Mesenchymal stem cell (in vitro differentiated cells and primary cell): ENCODE measurements around the gene PPP1R9A. TPM values are rescaled to one million over a fixed set of nuclear protein-coding genes. Genes with fewer than 3 reads are reported as not detected.

Experiments used
- DNase-seq: peaks from one replicate; pipeline ENCODE4 v3.0.0-alpha.2; 2013
- H2AFZ ChIP-seq: one replicate; pipeline ENCODE4 v1.6.1; 2013; ENCODE audit warnings: low read depth, mild to moderate bottlenecking, control low read depth, inconsistent platforms, low read length, moderate library complexity
- H2AK5ac ChIP-seq: 2 replicates; pipeline ENCODE4 v1.6.1; 2013; ENCODE audit warnings: low read length, moderate library complexity, mild to moderate bottlenecking, inconsistent platforms; ENCODE audit not compliant: severe bottlenecking
- H2BK120ac ChIP-seq: one replicate; pipeline ENCODE4 v1.6.1; 2013; ENCODE audit warnings: low read depth, mild to moderate bottlenecking, inconsistent platforms, low read length, moderate library complexity
- H2BK12ac ChIP-seq, 2 experiments: one replicate each; pipeline ENCODE4 v1.6.1; 2013; ENCODE audit warnings: inconsistent platforms in 2 of 2, low read length in 2 of 2, mild to moderate bottlenecking in 2 of 2, moderate library complexity in 2 of 2, control low read depth in 1 of 2
- H2BK15ac ChIP-seq: one replicate; pipeline ENCODE4 v1.6.1; 2013; ENCODE audit warnings: mild to moderate bottlenecking, low read depth, inconsistent platforms; ENCODE audit not compliant: poor library complexity, severe bottlenecking
- H2BK5ac ChIP-seq: 2 replicates; pipeline ENCODE4 v1.6.1; 2013; ENCODE audit warnings: low read depth, mild to moderate bottlenecking, low read length, control low read depth, inconsistent platforms; ENCODE audit not compliant: poor library complexity, severe bottlenecking
- H3K14ac ChIP-seq, 2 experiments: one replicate each; pipeline ENCODE4 v1.6.1; 2013; ENCODE audit warnings: inconsistent platforms in 2 of 2, low read length in 2 of 2, control low read depth in 1 of 2, mild to moderate bottlenecking in 1 of 2, moderate library complexity in 1 of 2
- H3K18ac ChIP-seq, 2 experiments: one replicate each; pipeline ENCODE4 v1.6.1; 2013; ENCODE audit warnings: inconsistent platforms in 2 of 2, low read length in 2 of 2, control low read depth in 1 of 2, low read depth in 1 of 2, mild to moderate bottlenecking in 1 of 2
- H3K23ac ChIP-seq, 2 experiments: one replicate each; pipeline ENCODE4 v1.6.1; 2013; ENCODE audit warnings: inconsistent platforms in 2 of 2, low read length in 2 of 2, mild to moderate bottlenecking in 2 of 2, moderate library complexity in 2 of 2, control low read depth in 1 of 2
- H3K27ac ChIP-seq: 2 replicates; pipeline ENCODE4 v1.5.1; 2013; ENCODE audit warnings: mild to moderate bottlenecking, moderate library complexity, low read length, control low read depth, inconsistent platforms; ENCODE audit not compliant: poor library complexity, severe bottlenecking
- H3K27me3 ChIP-seq, 2 experiments: 2 replicates each; pipeline versions ENCODE4 v1.6.1 to v1.7.0; 2013; ENCODE audit warnings: low read length in 2 of 2, mild to moderate bottlenecking in 2 of 2, moderate library complexity in 2 of 2, control low read depth in 1 of 2, inconsistent platforms in 1 of 2; ENCODE audit not compliant: control insufficient read depth in 1 of 2, insufficient read depth in 1 of 2
- H3K36me3 ChIP-seq, 2 experiments: 2 replicates each; pipeline versions ENCODE4 v1.6.1 to v1.7.0; 2013; ENCODE audit warnings: low read length in 2 of 2, control low read depth in 1 of 2, inconsistent platforms in 1 of 2, low read depth in 1 of 2, mild to moderate bottlenecking in 1 of 2; ENCODE audit not compliant: insufficient read depth in 2 of 2, control insufficient read depth in 1 of 2
- H3K4ac ChIP-seq, 2 experiments: one replicate each; pipeline ENCODE4 v1.6.1; 2013; ENCODE audit warnings: inconsistent platforms in 2 of 2, low read length in 2 of 2, mild to moderate bottlenecking in 2 of 2, moderate library complexity in 2 of 2, control low read depth in 1 of 2, low read depth in 1 of 2
- H3K4me1 ChIP-seq: 2 replicates; pipeline ENCODE4 v1.6.1; 2013; ENCODE audit warnings: low read depth, low read length, control low read depth; ENCODE audit not compliant: control insufficient read depth, insufficient read depth
- H3K4me2 ChIP-seq: 2 replicates; pipeline ENCODE4 v1.6.1; 2013; ENCODE audit warnings: low read length, mild to moderate bottlenecking, inconsistent platforms; ENCODE audit not compliant: poor library complexity, severe bottlenecking
- H3K4me3 ChIP-seq, 2 experiments: 2 replicates each; pipeline versions ENCODE4 v1.5.1 to v1.7.0; 2013; ENCODE audit warnings: low read length in 2 of 2, mild to moderate bottlenecking in 2 of 2, control low read depth in 1 of 2, low read depth in 1 of 2; ENCODE audit not compliant: insufficient read depth in 1 of 2
- H3K79me1 ChIP-seq: replicated peaks from 2 replicates; pipeline ENCODE4 v1.6.1; 2013; ENCODE audit warnings: mild to moderate bottlenecking, control low read depth, low read length, inconsistent platforms; ENCODE audit not compliant: poor library complexity, severe bottlenecking
- H3K9ac ChIP-seq: 2 replicates; pipeline ENCODE4 v1.7.0; 2013; ENCODE audit warnings: mild to moderate bottlenecking, low read length, moderate library complexity
- H3K9me3 ChIP-seq: 2 replicates; pipeline ENCODE4 v1.7.0; 2013; ENCODE audit warnings: mild to moderate bottlenecking, low read length; ENCODE audit not compliant: control insufficient read depth
- H4K8ac ChIP-seq: one replicate; pipeline ENCODE4 v1.6.1; 2013; ENCODE audit warnings: inconsistent platforms, mild to moderate bottlenecking, low read length, moderate library complexity
- H4K91ac ChIP-seq: one replicate; pipeline ENCODE4 v1.6.1; 2013; ENCODE audit warnings: mild to moderate bottlenecking, low read length, inconsistent platforms
- WGBS: methylation state at CpG from one replicate; pipeline ENCODE4 v1.1.7; 2013; ENCODE audit warnings: mixed read lengths; 5-methylcytosine and 5-hydroxymethylcytosine counted together
- polyA plus RNA-seq, 2 experiments: library from polyadenylated mRNA; stranded (reverse); fragments of 200-250 nt; gene quantifications; one replicate each; pipeline ENCODE4 v1.2.3, GENCODE V29; 2013

PPP1R9A gene
- 0.50 TPM for polyA plus RNA-seq (2013, experiment 1 of 2)
- 0.37 TPM for polyA plus RNA-seq (2013, experiment 2 of 2)

GRCh38 chr7:94907026-94907810, at the start of gene PPP1R9A:
TSS of gene PPP1R9A (plus strand) at chr7:94907594. CDS start at chr7:94910114, 2,520 bp downstream.
- Histone ChIP-seq H2BK5ac (peak within 1 kb of the TSS; percentile 71), H3K23ac (no peak within 1 kb of the TSS), H3K36me3 (no peaks in the 10 kb centered on the region), H3K79me1 (peaks cover 13% of the 10 kb centered on the region), H2BK120ac (no peak within 1 kb of the TSS), H2AK5ac (peak within 1 kb of the TSS; percentile 79), H3K14ac (peak within 1 kb of the TSS in 1 of 2 experiments; percentile 80), H2BK15ac (peak within 1 kb of the TSS; percentile 20), H3K4ac (no peak within 1 kb of the TSS), H4K91ac (peak within 1 kb of the TSS; percentile 10), H4K8ac (peak within 1 kb of the TSS; percentile 79), H2AFZ (peak within 1 kb of the TSS; percentile 73), H3K18ac (peak within 1 kb of the TSS in 1 of 2 experiments; percentile 85), H3K27ac (peak within 1 kb of the TSS; percentile 78), H2BK12ac (peak within 1 kb of the TSS in 1 of 2 experiments; percentile 83), H3K4me3 (peak within 1 kb of the TSS; percentile 77 to 82), H3K9me3 (no peaks in the 10 kb centered on the region), H3K9ac (peak within 1 kb of the TSS; percentile 54), H3K4me2 (peak within 1 kb of the TSS; percentile 80), H3K4me1 (peaks cover 4% of the 10 kb centered on the region), H3K27me3 (no peaks in the 10 kb centered on the region)
- DNase-seq: peak; percentile 34
- 19% methylated on average over 19 of the region's 36 CpGs for WGBS

GRCh38 chr7:94871132-94871531, 36.3 kb upstream of the PPP1R9A start:
- Histone ChIP-seq H2BK120ac (no peak overlapping the region), H3K18ac (no peak overlapping the region), H3K36me3 (no peaks in the 10 kb centered on the region), H3K23ac (no peak overlapping the region), H4K91ac (no peak overlapping the region), H3K79me1 (no peaks in the 10 kb centered on the region), H3K4me1 (peaks cover 2% of the 10 kb centered on the region), H2BK15ac (no peak overlapping the region), H2BK5ac (no peak overlapping the region), H3K9ac (no peak overlapping the region), H3K4me2 (no peak overlapping the region), H2AK5ac (no peak overlapping the region), H4K8ac (no peak overlapping the region), H2BK12ac (no peak overlapping the region), H3K27ac (no peak overlapping the region), H3K14ac (no peak overlapping the region), H3K9me3 (peaks cover 6% of the 10 kb centered on the region), H2AFZ (no peak overlapping the region), H3K4ac (no peak overlapping the region), H3K4me3 (no peak overlapping the region), H3K27me3 (no peaks in the 10 kb centered on the region)
- no peak for DNase-seq

GRCh38 chr7:94873239-94873638, 34.2 kb upstream of the PPP1R9A start:
- no peak overlapping the region for H3K4me3 ChIP-seq
- 90% methylated on average over 3 of the region's 3 CpGs for WGBS
- no peak overlapping the region for H2BK120ac ChIP-seq
- peaks cover 2% of the 10 kb centered on the region for H3K4me1 ChIP-seq
- H3K79me1 ChIP-seq: no peaks in the 10 kb centered on the region
- H2AK5ac ChIP-seq: peak overlapping the region; percentile 73
- no peak overlapping the region for H4K91ac ChIP-seq
- no peak overlapping the region for H2BK12ac ChIP-seq
- peaks cover 11% of the 10 kb centered on the region for H3K9me3 ChIP-seq
- H3K23ac ChIP-seq: no peak overlapping the region
- H2BK5ac ChIP-seq: no peak overlapping the region
- H3K4me2 ChIP-seq: no peak overlapping the region
- no peak overlapping the region for H3K9ac ChIP-seq
- H3K18ac ChIP-seq: no peak overlapping the region
- H3K14ac ChIP-seq: no peak overlapping the region
- no peak overlapping the region for H3K27ac ChIP-seq
- peak overlapping the region; percentile 3 for H2AFZ ChIP-seq
- no peak overlapping the region for H2BK15ac ChIP-seq
- no peaks in the 10 kb centered on the region for H3K27me3 ChIP-seq
- no peak overlapping the region for H4K8ac ChIP-seq
- DNase-seq: no peak
- H3K4ac ChIP-seq: no peak overlapping the region
- H3K36me3 ChIP-seq: no peaks in the 10 kb centered on the region

GRCh38 chr7:94874036-94874785, 33.2 kb upstream of the PPP1R9A start:
- Histone ChIP-seq H3K4me1 (peaks cover 2% of the 10 kb centered on the region), H3K23ac (no peak overlapping the region), H3K18ac (no peak overlapping the region), H2BK12ac (no peak overlapping the region), H2BK5ac (peak overlapping the region; percentile 38), H3K14ac (no peak overlapping the region), H2AFZ (no peak overlapping the region), H3K27me3 (no peaks in the 10 kb centered on the region), H4K91ac (no peak overlapping the region), H3K4me2 (no peak overlapping the region), H3K79me1 (no peaks in the 10 kb centered on the region), H3K4me3 (no peak overlapping the region), H3K27ac (peak overlapping the region; percentile 74), H2BK15ac (no peak overlapping the region), H3K9me3 (peaks cover 19% of the 10 kb centered on the region), H3K4ac (no peak overlapping the region), H2AK5ac (peak overlapping the region; percentile 3), H2BK120ac (no peak overlapping the region), H4K8ac (no peak overlapping the region), H3K36me3 (no peaks in the 10 kb centered on the region), H3K9ac (no peak overlapping the region)
- no peak for DNase-seq
- WGBS: 83% methylated on average over 4 of the region's 5 CpGs
